WTC11 (cell line): ENCODE measurements around the gene PDK1. TPM values are rescaled to one million over a fixed set of nuclear protein-coding genes. Genes with fewer than 3 reads are reported as not detected.

ENCODE experiments used
- ATAC-seq: fragments of 200-7000 bp; cut with Tn5 transposase; 2 replicates; pipeline ENCODE4 v1.10.0; 2021; ENCODE audit warnings: mild to moderate bottlenecking, moderate library complexity
- CTCF ChIA-PET: fragments of 300-600 bp; sonication (Branson Sonifier 250); formaldehyde crosslinking; loops from one replicate; lab custom pipeline; 2021; ENCODE audit warnings: antibody characterized with exemption; lab: Charles Lee
- POLR2A ChIA-PET: fragments of 350-600 bp; sonication (Branson Sonifier 250); formaldehyde crosslinking; loops from one replicate; lab custom pipeline; 2021; ENCODE audit warnings: antibody characterized with exemption; lab: Charles Lee
- DNase-seq: peaks from one replicate; pipeline ENCODE4 v3.0.0; 2021; ENCODE audit warnings: low spot score
- H3K27ac Mint-ChIP-seq: 2 replicates; pipeline ENCODE4 v1.8.0; 2021; ENCODE audit warnings: mixed read lengths
- H3K27me3 Mint-ChIP-seq: 2 replicates; pipeline ENCODE4 v1.8.0; 2021; ENCODE audit warnings: low read depth, mild to moderate bottlenecking, moderate library complexity, mixed read lengths
- H3K36me3 Mint-ChIP-seq: 2 replicates; pipeline ENCODE4 v1.8.0; 2021; ENCODE audit warnings: mixed read lengths
- H3K4me1 Mint-ChIP-seq: 2 replicates; pipeline ENCODE4 v1.8.0; 2022; ENCODE audit warnings: mixed read lengths
- H3K4me3 Mint-ChIP-seq: 2 replicates; pipeline ENCODE4 v1.8.0; 2021; ENCODE audit warnings: mild to moderate bottlenecking, moderate library complexity, mixed read lengths
- H3K9me3 Mint-ChIP-seq: 2 replicates; pipeline ENCODE4 v1.8.0; 2021; ENCODE audit warnings: mixed read lengths
- ATF1 ChIP-seq: sonication (generic); formaldehyde crosslinking; IDR thresholded peaks from 2 replicates; pipeline ENCODE4 v1.8.1; 2023; ENCODE audit warnings: mild to moderate bottlenecking, moderate library complexity, missing genetic modification reagents
- CREM ChIP-seq: sonication (generic); formaldehyde crosslinking; IDR thresholded peaks from 2 replicates; pipeline ENCODE4 v1.8.1; 2022; ENCODE audit warnings: mild to moderate bottlenecking, missing genetic modification reagents, moderate library complexity
- FOXJ3 ChIP-seq: sonication (generic); formaldehyde crosslinking; IDR thresholded peaks from 2 replicates; pipeline ENCODE4 v1.9.0; 2021; ENCODE audit warnings: missing genetic modification reagents, mild to moderate bottlenecking, borderline replicate concordance
- GRHL2 ChIP-seq: fragments of 250-450 bp; sonication (Bioruptor Pico); IDR thresholded peaks from 2 replicates; pipeline ENCODE4 v1.8.0; 2022; ENCODE audit warnings: mild to moderate bottlenecking, moderate library complexity; ENCODE audit not compliant: insufficient replicate concordance, severe bottlenecking
- HMGA2 ChIP-seq: fragments of 250-450 bp; sonication (Bioruptor Pico); IDR thresholded peaks from 2 replicates; pipeline ENCODE4 v1.4.0; 2021; ENCODE audit warnings: mild to moderate bottlenecking, moderate library complexity
- KAT7 ChIP-seq: sonication (generic); formaldehyde crosslinking; IDR thresholded peaks from 2 replicates; pipeline ENCODE4 v1.8.1; 2023; ENCODE audit warnings: missing genetic modification reagents, mild to moderate bottlenecking, borderline replicate concordance
- RELA ChIP-seq: sonication (generic); formaldehyde crosslinking; IDR thresholded peaks from 2 replicates; pipeline ENCODE4 v1.8.1; 2022; ENCODE audit warnings: missing genetic modification reagents, mild to moderate bottlenecking, borderline replicate concordance
- SMAD4 ChIP-seq: sonication (generic); formaldehyde crosslinking; IDR thresholded peaks from 2 replicates; pipeline ENCODE4 v1.8.0; 2022; ENCODE audit warnings: mild to moderate bottlenecking, missing genetic modification reagents
- ZNF263 ChIP-seq: sonication (generic); formaldehyde crosslinking; IDR thresholded peaks from 2 replicates; pipeline ENCODE4 v1.8.1; 2022; ENCODE audit warnings: low read depth, mild to moderate bottlenecking, moderate library complexity, missing genetic modification reagents
- total RNA-seq: library from RNA; stranded (reverse); gene quantifications from 3 replicates; pipeline ENCODE4 v1.2.3, GENCODE V29; 2021
- TF ChIP-seq, protein P1 (sequence below): sonication (generic); formaldehyde crosslinking; IDR thresholded peaks from 2 replicates; pipeline ENCODE4 v1.8.1; 2023; ENCODE audit warnings: mild to moderate bottlenecking, missing genetic modification reagents, borderline replicate concordance
- TF ChIP-seq, protein P2 (sequence below): sonication (generic); formaldehyde crosslinking; IDR thresholded peaks from 2 replicates; pipeline ENCODE4 v1.8.1; 2022; ENCODE audit warnings: low read depth, mild to moderate bottlenecking, moderate library complexity, missing genetic modification reagents, borderline replicate concordance
- TF ChIP-seq, protein P3 (sequence below): sonication (generic); formaldehyde crosslinking; IDR thresholded peaks from 2 replicates; pipeline ENCODE4 v1.8.0; 2022; ENCODE audit warnings: mild to moderate bottlenecking, missing genetic modification reagents
- TF ChIP-seq, protein P4 (sequence below): fragments of 250-450 bp; sonication (Bioruptor Pico); conservative IDR thresholded peaks from 2 replicates; pipeline ENCODE4 v1.9.0; 2021; ENCODE audit warnings: mild to moderate bottlenecking
- TF ChIP-seq, protein P5 (sequence below): sonication (generic); formaldehyde crosslinking; IDR thresholded peaks from 2 replicates; pipeline ENCODE4 v1.8.0; 2022; ENCODE audit warnings: mild to moderate bottlenecking, missing genetic modification reagents
- TF ChIP-seq, protein P6 (sequence below): sonication (generic); formaldehyde crosslinking; IDR thresholded peaks from 2 replicates; pipeline ENCODE4 v1.8.1; 2023; ENCODE audit warnings: mild to moderate bottlenecking, missing genetic modification reagents

PDK1 gene
- total RNA-seq, 1 experiment from 2014 or later = 22.9 TPM

DNA sequence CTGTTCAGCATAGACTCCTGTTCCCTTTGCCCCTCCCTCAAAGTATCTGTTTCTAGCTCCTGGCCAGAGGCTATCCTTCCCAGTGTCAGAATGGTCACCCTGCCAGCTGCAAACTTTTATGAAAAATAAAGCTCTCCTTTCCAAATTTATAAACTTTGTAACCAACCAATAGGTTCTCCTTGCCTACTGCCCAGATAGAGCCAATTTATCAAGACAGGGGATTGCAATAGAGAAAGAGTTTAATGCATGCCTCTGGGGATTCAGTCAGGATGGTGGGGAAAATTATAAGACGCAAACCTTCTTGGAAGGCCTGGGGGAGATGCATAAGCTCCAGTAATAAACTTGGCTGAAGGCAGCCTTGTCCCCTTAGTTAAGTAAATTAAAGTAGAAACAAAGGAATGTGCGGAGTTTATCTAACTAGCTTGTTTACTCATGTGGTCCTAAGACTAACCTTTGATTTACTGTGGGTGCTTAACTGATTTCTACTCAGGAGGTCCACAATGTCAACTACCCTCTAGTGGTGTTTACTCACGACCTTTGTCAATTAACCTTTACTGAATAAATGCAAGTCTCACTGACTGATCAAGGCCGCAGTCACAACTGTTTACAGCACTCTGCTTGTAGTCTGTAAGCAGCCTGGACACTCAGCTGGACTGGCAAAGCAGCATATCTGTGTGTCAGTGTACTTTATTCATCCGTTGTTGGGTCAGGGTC lies 42.9 kb upstream of the PDK1 start (continued):
- TF ChIP-seq, protein P1, sequence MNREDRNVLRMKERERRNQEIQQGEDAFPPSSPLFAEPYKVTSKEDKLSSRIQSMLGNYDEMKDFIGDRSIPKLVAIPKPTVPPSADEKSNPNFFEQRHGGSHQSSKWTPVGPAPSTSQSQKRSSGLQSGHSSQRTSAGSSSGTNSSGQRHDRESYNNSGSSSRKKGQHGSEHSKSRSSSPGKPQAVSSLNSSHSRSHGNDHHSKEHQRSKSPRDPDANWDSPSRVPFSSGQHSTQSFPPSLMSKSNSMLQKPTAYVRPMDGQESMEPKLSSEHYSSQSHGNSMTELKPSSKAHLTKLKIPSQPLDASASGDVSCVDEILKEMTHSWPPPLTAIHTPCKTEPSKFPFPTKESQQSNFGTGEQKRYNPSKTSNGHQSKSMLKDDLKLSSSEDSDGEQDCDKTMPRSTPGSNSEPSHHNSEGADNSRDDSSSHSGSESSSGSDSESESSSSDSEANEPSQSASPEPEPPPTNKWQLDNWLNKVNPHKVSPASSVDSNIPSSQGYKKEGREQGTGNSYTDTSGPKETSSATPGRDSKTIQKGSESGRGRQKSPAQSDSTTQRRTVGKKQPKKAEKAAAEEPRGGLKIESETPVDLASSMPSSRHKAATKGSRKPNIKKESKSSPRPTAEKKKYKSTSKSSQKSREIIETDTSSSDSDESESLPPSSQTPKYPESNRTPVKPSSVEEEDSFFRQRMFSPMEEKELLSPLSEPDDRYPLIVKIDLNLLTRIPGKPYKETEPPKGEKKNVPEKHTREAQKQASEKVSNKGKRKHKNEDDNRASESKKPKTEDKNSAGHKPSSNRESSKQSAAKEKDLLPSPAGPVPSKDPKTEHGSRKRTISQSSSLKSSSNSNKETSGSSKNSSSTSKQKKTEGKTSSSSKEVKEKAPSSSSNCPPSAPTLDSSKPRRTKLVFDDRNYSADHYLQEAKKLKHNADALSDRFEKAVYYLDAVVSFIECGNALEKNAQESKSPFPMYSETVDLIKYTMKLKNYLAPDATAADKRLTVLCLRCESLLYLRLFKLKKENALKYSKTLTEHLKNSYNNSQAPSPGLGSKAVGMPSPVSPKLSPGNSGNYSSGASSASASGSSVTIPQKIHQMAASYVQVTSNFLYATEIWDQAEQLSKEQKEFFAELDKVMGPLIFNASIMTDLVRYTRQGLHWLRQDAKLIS (CRISPR knock-in tag) = no peak
- TF ChIP-seq HMGA2 (CRISPR knock-in tag) (no peak), ATF1 (CRISPR knock-in tag) (no peak), ZNF263 (CRISPR knock-in tag) (no peak), RELA (CRISPR knock-in tag) (no peak)
- TF ChIP-seq, protein P2, sequence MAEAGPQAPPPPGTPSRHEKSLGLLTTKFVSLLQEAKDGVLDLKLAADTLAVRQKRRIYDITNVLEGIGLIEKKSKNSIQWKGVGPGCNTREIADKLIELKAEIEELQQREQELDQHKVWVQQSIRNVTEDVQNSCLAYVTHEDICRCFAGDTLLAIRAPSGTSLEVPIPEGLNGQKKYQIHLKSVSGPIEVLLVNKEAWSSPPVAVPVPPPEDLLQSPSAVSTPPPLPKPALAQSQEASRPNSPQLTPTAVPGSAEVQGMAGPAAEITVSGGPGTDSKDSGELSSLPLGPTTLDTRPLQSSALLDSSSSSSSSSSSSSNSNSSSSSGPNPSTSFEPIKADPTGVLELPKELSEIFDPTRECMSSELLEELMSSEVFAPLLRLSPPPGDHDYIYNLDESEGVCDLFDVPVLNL (CRISPR knock-in tag) = no peak

DNA sequence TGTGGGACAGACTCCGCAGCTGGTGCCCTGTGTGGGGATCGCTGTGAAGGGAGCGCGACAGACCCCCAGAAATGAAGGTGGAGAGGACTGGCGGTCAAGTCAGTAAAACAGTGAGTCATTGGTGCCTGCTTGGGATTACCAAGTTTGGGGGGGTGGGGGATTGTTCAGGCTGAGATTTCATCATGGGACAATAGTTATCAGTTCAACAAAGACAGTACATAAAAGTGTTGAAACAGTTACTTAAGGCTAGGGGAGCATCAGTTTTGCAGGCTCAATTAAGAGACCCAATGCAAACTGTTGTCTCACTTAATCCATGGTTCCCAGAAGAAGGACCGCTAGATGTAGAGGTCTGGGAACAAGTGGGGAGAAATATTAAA lies 42.4 kb upstream of the PDK1 start:
- peaks cover 75% of the 10 kb centered on the region for H3K9me3 Mint-ChIP-seq
- H3K4me1 Mint-ChIP-seq = peaks cover 9% of the 10 kb centered on the region; the same call in 1 of the 2 replicates
- CTCF ChIA-PET = no interaction called here
- ATAC-seq = no peak
- H3K27me3 Mint-ChIP-seq = no peaks in the 10 kb centered on the region
- peaks cover 51% of the 10 kb centered on the region for H3K36me3 Mint-ChIP-seq
- H3K4me3 Mint-ChIP-seq = no peak overlapping the region
- TF ChIP-seq CREM (CRISPR knock-in tag) = no peak
- TF ChIP-seq, protein P3, sequence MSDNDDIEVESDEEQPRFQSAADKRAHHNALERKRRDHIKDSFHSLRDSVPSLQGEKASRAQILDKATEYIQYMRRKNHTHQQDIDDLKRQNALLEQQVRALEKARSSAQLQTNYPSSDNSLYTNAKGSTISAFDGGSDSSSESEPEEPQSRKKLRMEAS = no peak
- TF ChIP-seq, protein P4, sequence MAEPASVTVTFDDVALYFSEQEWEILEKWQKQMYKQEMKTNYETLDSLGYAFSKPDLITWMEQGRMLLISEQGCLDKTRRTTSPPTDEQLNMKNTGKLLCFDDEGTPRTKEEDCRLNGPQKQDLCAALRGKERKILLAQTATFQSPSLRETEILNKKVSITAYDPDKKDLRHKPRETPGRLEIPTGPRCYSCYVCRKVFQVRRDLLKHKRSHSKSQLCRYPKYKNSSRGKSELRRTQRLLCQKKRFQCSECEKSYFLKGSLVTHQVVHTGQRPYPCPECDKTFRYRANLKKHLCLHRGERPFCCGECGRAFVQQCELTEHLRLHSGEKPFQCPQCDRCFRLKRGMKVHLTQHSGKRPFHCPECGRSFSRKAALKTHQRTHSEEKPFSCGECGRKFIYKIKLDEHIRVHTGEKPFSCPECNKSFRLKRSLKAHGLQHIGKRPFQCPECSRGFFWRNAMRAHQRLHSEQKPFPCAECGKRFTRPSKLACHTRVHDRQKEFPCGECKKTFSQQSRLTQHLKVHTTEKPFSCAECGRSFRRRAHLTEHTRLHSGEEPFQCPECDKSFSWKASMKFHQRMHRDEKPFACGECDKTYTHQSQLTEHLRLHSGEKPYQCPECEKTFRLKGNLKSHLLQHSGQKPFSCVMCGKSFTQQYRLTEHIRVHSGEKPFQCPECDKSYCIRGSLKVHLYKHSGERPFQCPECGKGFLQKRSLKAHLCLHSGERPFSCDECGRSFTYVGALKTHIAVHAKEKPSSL (CRISPR knock-in tag) = no peak
- TF ChIP-seq SMAD4 (CRISPR knock-in tag) = no peak
- TF ChIP-seq, protein P5, sequence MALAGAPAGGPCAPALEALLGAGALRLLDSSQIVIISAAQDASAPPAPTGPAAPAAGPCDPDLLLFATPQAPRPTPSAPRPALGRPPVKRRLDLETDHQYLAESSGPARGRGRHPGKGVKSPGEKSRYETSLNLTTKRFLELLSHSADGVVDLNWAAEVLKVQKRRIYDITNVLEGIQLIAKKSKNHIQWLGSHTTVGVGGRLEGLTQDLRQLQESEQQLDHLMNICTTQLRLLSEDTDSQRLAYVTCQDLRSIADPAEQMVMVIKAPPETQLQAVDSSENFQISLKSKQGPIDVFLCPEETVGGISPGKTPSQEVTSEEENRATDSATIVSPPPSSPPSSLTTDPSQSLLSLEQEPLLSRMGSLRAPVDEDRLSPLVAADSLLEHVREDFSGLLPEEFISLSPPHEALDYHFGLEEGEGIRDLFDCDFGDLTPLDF (CRISPR knock-in tag) = no peak
- TF ChIP-seq ATF1 (CRISPR knock-in tag) = no peak
- TF ChIP-seq FOXJ3 (CRISPR knock-in tag) = no peak
- TF ChIP-seq, protein P6, sequence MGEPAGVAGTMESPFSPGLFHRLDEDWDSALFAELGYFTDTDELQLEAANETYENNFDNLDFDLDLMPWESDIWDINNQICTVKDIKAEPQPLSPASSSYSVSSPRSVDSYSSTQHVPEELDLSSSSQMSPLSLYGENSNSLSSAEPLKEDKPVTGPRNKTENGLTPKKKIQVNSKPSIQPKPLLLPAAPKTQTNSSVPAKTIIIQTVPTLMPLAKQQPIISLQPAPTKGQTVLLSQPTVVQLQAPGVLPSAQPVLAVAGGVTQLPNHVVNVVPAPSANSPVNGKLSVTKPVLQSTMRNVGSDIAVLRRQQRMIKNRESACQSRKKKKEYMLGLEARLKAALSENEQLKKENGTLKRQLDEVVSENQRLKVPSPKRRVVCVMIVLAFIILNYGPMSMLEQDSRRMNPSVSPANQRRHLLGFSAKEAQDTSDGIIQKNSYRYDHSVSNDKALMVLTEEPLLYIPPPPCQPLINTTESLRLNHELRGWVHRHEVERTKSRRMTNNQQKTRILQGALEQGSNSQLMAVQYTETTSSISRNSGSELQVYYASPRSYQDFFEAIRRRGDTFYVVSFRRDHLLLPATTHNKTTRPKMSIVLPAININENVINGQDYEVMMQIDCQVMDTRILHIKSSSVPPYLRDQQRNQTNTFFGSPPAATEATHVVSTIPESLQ = no peak
- TF ChIP-seq GRHL2 (CRISPR knock-in tag) = no peak
- no peak for TF ChIP-seq KAT7 (CRISPR knock-in tag)
- TF ChIP-seq, all 79 proteins: peak for 0
- POLR2A ChIA-PET = no interaction called here
- no peak overlapping the region for H3K27ac Mint-ChIP-seq
- DNase-seq = no peak
